ENCODE measurements around the gene CST9. TPM values are rescaled to one million over a fixed set of nuclear protein-coding genes. Genes with fewer than 3 reads are reported as not detected.
A peak's percentile ranks its signal among the peaks of the same experiment; 100 is the strongest.

CST9 gene
- total RNA-seq, 1 donor from 2014 or later: not detected

GRCh38 chr20:23640671-23641667, 35.3 kb upstream of the CST9 start:
- Mint-ChIP-seq H3K4me3 (no peak overlapping the region), H3K4me1 (peaks cover 15% of the 10 kb centered on the region), H3K27ac (no peak overlapping the region), H3K27me3 (ENCODE audit: low read depth) (no peaks in the 10 kb centered on the region), H3K36me3 (no peaks in the 10 kb centered on the region), H3K9me3 (no peaks in the 10 kb centered on the region)
- DNase-seq (ENCODE audit: low spot score in 2 of 2, unreplicated experiment in 2 of 2): no peak
- no peak for TF ChIP-seq CTCF (IDR thresholded peaks at IDR 0.05; ENCODE audit: unreplicated experiment)

- no peak overlapping the region for H3K4me3 Mint-ChIP-seq
- no peaks in the 10 kb centered on the region for H3K27me3 Mint-ChIP-seq (ENCODE audit: low read depth)
- no peaks in the 10 kb centered on the region for H3K9me3 Mint-ChIP-seq
- no peaks in the 10 kb centered on the region for H3K36me3 Mint-ChIP-seq
- H3K27ac Mint-ChIP-seq: no peak overlapping the region
- H3K4me1 Mint-ChIP-seq: peaks cover 14% of the 10 kb centered on the region
- no peak for DNase-seq (ENCODE audit: low spot score in 2 of 2, unreplicated experiment in 2 of 2)
- TF ChIP-seq CTCF (IDR thresholded peaks at IDR 0.05; ENCODE audit: unreplicated experiment): no peak
Observed at GRCh38 chr20:23640018-23640601, 34.4 kb upstream of the CST9 start.

- Mint-ChIP-seq H3K27ac (no peak overlapping the region), H3K4me3 (no peak overlapping the region), H3K9me3 (no peaks in the 10 kb centered on the region), H3K36me3 (no peaks in the 10 kb centered on the region), H3K27me3 (ENCODE audit: low read depth) (no peaks in the 10 kb centered on the region), H3K4me1 (peaks cover 14% of the 10 kb centered on the region)
- no peak for TF ChIP-seq CTCF (IDR thresholded peaks at IDR 0.05; ENCODE audit: unreplicated experiment)
- DNase-seq (ENCODE audit: low spot score in 2 of 2, unreplicated experiment in 2 of 2): no peak
Observed at GRCh38 chr20:23639490-23639958, 33.8 kb upstream of the CST9 start.

- Mint-ChIP-seq H3K36me3 (no peaks in the 10 kb centered on the region), H3K27ac (no peak overlapping the region), H3K4me3 (no peak overlapping the region), H3K9me3 (no peaks in the 10 kb centered on the region), H3K4me1 (peaks cover 14% of the 10 kb centered on the region), H3K27me3 (ENCODE audit: low read depth) (no peaks in the 10 kb centered on the region)
- DNase-seq (ENCODE audit: low spot score in 2 of 2, unreplicated experiment in 2 of 2): no peak
- TF ChIP-seq CTCF (IDR thresholded peaks at IDR 0.05; ENCODE audit: unreplicated experiment): no peak
Observed at GRCh38 chr20:23638309-23638708, 32.6 kb upstream of the CST9 start.

- DNase-seq (ENCODE audit: low spot score in 2 of 2, unreplicated experiment in 2 of 2): peak; percentile 60 to 77
- no peaks in the 10 kb centered on the region for H3K27me3 Mint-ChIP-seq (ENCODE audit: low read depth)
Observed at GRCh38 chr20:23637282-23638221, 31.8 kb upstream of the CST9 start, which contains the start of gene CST3. TSS of gene CST3 (minus strand) at chr20:23637955. CDS start at chr20:23637862, 93 bp downstream.

More at GRCh38 chr20:23637282-23638221, 31.8 kb upstream of the CST9 start, which contains the start of gene CST3:
- TF ChIP-seq CTCF (IDR thresholded peaks at IDR 0.05; ENCODE audit: unreplicated experiment): no peak
- H3K36me3 Mint-ChIP-seq: no peaks in the 10 kb centered on the region
- H3K4me3 Mint-ChIP-seq: peak within 1 kb of the TSS; percentile 84
- no peaks in the 10 kb centered on the region for H3K9me3 Mint-ChIP-seq
- peaks cover 14% of the 10 kb centered on the region for H3K4me1 Mint-ChIP-seq
- peak within 1 kb of the TSS; percentile 51 for H3K27ac Mint-ChIP-seq
